Activated CD4-positive, alpha-beta memory T cell treated with anti-CD3 and anti-CD28 coated beads, Interleukin-2, amount 10 ng/mL, durations not matched to agents 7 days and 5 days (primary cell): ENCODE data around the gene TUBD1. TPM values are rescaled to one million over a fixed set of nuclear protein-coding genes. Genes with fewer than 3 reads are reported as not detected.

Experiments
- total RNA-seq, 2 experiments: library from RNA; stranded (reverse); gene quantifications; one replicate each; pipeline ENCODE4 v1.2.3, GENCODE V29; 2021

TUBD1 gene
- total RNA-seq, 2 experiments from 2014 or later, result 11.4 to 11.7 TPM

Other genes with a start within 250 kb of the TUBD1 start
- 10 to 100 TPM; 22.8 to 23.3 TPM for gene PTRH2, start 185.5 kb downstream of the TUBD1 start, total RNA-seq
- 100 to 1,000 TPM; 398 to 408 TPM for gene VMP1, start 185.3 kb downstream of the TUBD1 start, total RNA-seq
- 10 to 100 TPM; 44.3 to 50.1 TPM for gene RPS6KB1, start 178 bp upstream of the TUBD1 start, total RNA-seq
- gene RNFT1, start 71.8 kb upstream of the TUBD1 start, total RNA-seq, result 10 to 100 TPM; 20.5 to 21.3 TPM
- gene HEATR6, start 186.0 kb upstream of the TUBD1 start, total RNA-seq, result 10 to 100 TPM; 26.0 to 29.0 TPM